MM.1S (cell line): ENCODE measurements around the gene PLEKHO2.

Experiments used
- EZH2 ChIP-seq: fragments of 300-600 bp; sonication (generic); optimal IDR thresholded peaks from 2 replicates; pipeline ENCODE3; 2017; ENCODE audit warnings: low read depth, mild to moderate bottlenecking, antibody characterized with exemption, low read length, mixed read lengths
- TF ChIP-seq, protein P1 (sequence below): fragments of 300-600 bp; sonication (generic); IDR thresholded peaks from 2 replicates; pipeline ENCODE4 v1.5.1; 2016; ENCODE audit warnings: antibody characterized with exemption, low read length, mixed read lengths

DNA sequence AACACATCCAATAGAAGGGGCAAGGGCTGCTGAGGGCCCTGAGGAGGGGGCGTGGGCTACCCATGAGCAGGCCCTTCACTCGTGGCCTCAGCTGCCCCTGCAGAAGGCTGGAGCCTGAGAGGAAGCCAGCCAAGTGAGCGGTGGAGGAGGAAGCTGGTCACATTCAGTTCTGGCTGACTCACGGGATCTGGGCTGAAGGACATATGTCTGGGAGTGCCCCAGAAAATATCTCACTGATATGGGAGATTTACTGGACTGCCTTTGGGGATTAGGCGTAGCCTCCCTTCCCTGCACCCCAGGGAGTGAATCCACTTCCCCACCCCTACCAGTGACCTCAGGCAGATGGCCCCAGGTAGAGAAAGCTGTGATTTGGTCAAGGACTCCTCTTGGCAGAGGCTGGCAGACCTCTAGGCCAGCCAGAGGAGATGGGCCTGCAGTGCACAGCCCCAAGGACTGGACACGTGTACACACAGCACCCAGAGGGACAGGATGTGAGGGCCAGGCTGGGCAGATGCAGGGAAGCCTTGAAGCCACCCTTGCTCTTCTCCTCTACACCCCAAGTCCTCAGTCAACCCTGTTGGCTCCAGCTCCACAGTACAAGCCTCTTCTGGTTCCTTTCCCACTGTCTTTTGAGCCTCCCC, 55.8 kb downstream of the PLEKHO2 start:
- TF ChIP-seq, protein P1, sequence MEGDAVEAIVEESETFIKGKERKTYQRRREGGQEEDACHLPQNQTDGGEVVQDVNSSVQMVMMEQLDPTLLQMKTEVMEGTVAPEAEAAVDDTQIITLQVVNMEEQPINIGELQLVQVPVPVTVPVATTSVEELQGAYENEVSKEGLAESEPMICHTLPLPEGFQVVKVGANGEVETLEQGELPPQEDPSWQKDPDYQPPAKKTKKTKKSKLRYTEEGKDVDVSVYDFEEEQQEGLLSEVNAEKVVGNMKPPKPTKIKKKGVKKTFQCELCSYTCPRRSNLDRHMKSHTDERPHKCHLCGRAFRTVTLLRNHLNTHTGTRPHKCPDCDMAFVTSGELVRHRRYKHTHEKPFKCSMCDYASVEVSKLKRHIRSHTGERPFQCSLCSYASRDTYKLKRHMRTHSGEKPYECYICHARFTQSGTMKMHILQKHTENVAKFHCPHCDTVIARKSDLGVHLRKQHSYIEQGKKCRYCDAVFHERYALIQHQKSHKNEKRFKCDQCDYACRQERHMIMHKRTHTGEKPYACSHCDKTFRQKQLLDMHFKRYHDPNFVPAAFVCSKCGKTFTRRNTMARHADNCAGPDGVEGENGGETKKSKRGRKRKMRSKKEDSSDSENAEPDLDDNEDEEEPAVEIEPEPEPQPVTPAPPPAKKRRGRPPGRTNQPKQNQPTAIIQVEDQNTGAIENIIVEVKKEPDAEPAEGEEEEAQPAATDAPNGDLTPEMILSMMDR = no peak
- TF ChIP-seq EZH2 = no peak
